IgD-negative memory B cell (primary cell): Measurements from ENCODE around the gene DNA2. TPM values are rescaled to one million over a fixed set of nuclear protein-coding genes. Genes with fewer than 3 reads are reported as not detected.
"Not testable (repeated sequence)": the region's sequence is repeated elsewhere in the genome, so short reads cannot be mapped to it uniquely, and the experiment has no call there.

Source experiments
- H3K27ac Mint-ChIP-seq, 3 donors: one replicate each; pipeline ENCODE4 v1.8.0; 2020 to 2022; ENCODE audit warnings: mild to moderate bottlenecking in 3 of 3, mixed read lengths in 3 of 3, moderate library complexity in 1 of 3
- H3K27me3 Mint-ChIP-seq: one replicate; pipeline ENCODE4 v1.8.0; 2021; ENCODE audit warnings: mixed read lengths
- H3K36me3 Mint-ChIP-seq: one replicate; pipeline ENCODE4 v1.8.0; 2020; ENCODE audit warnings: mild to moderate bottlenecking, mixed read lengths
- H3K4me1 Mint-ChIP-seq, 3 donors: one replicate each; pipeline ENCODE4 v1.8.0; 2020 to 2022; ENCODE audit warnings: mixed read lengths in 3 of 3, mild to moderate bottlenecking in 1 of 3
- H3K4me3 Mint-ChIP-seq, 4 donors: one replicate each; pipeline ENCODE4 v1.8.0; 2020 to 2022; ENCODE audit warnings: mild to moderate bottlenecking in 4 of 4, mixed read lengths in 4 of 4, moderate library complexity in 3 of 4
- H3K9me3 Mint-ChIP-seq, 3 donors: one replicate each; pipeline ENCODE4 v1.8.0; 2020 to 2021; ENCODE audit warnings: mixed read lengths in 3 of 3, mild to moderate bottlenecking in 1 of 3
- polyA plus RNA-seq: library from polyadenylated mRNA; unstranded; fragments of 300-500 nt; fragmentation: Illumina TruSeq; gene quantifications from one replicate; pipeline ENCODE4 v1.2.3, GENCODE V29; 2021

The DNA2 gene
- polyA plus RNA-seq, 1 donor from 2014 or later, result 0.23 TPM

DNA sequence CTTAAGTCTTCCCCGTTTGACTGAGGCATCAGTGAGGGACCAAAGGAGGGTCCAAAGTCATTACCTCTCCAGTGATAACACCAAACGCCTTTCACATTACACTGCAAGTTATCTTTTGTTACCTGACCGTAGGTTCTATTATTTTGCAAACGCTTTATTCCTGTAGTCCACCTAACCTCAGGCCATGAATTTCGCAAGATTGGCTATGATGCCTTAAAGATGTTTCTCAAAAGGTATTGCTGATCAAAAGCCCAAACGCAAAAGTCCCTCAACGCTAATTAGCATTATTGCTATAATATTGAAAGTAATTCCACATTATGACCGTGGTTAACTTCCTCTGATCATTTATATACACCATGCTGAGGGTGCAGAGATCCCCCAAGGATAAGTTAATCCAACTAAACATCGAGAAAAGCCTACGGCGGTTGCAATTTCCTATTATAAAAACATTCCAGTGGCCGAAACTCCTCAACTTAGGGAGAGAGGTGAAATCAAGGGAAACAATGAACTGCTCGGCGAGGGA is 649 bp downstream of the DNA2 start:
- Mint-ChIP-seq H3K27ac (no peak overlapping the region), H3K4me1 (peaks cover 10 to 16% (median 11%) of the 10 kb centered on the region in 3 donors), H3K36me3 (peaks cover 1% of the 10 kb centered on the region), H3K9me3 (no peaks in the 10 kb centered on the region), H3K27me3 (no peaks in the 10 kb centered on the region), H3K4me3 (peak overlapping the region; percentile 90 to 99 (median 98))

GRCh38 chr10:68470300-68470699 is 1.5 kb downstream of the DNA2 start:
- Mint-ChIP-seq H3K9me3 (no peaks in the 10 kb centered on the region), H3K4me1 (peaks cover 10 to 16% (median 11%) of the 10 kb centered on the region in 3 donors), H3K27me3 (no peaks in the 10 kb centered on the region), H3K27ac (no peak overlapping the region), H3K4me3 (peak overlapping the region; percentile 90 to 99 (median 98)), H3K36me3 (peaks cover 1% of the 10 kb centered on the region)

DNA sequence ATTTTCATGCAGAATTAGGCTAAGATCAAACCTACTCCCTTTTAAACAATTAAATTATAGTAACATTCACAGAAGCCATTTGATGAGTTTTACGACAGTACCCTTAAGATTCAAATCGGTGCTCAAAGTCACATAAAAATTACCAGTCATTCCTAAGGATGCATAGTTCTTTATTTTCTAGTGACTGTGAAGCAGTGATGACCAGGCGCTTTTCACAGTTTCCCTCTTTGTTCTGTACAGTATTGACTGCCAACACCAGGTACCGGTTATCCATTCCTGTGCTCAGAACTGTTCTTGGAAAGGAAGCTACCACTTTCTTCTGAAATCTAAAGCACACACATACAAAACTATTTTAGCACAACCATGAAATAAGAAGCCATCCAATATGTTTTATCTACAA is 1.9 kb downstream of the DNA2 start:
- Mint-ChIP-seq H3K4me1 (peaks cover 10 to 16% (median 11%) of the 10 kb centered on the region in 3 donors), H3K36me3 (peaks cover 1% of the 10 kb centered on the region), H3K4me3 (peak overlapping the region in 2 of 4 donors; percentile 47 to 90), H3K27me3 (no peaks in the 10 kb centered on the region), H3K27ac (no peak overlapping the region), H3K9me3 (no peaks in the 10 kb centered on the region)

DNA sequence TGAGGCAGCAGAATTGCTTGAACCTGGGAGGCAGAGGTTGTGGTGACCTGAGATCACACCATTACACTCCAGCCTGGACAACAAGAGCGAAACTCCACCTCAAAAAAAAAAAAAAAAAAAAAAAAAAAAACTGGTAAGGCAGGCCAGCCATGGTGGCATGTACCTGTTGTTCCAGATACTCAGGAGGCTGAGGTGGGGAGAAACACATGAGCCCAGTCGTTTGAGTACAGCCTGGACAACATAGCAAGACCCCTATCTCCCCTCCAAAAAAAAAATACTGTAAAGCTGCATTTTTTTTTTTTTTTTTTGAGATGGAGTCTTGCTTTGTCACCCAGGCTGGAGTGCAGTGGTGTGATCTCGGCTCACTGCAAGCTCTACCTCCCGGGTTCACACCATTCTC is 7.0 kb downstream of the DNA2 start:
- H3K4me1 Mint-ChIP-seq, H3K4me3 Mint-ChIP-seq, H3K27me3 Mint-ChIP-seq, H3K36me3 Mint-ChIP-seq, H3K27ac Mint-ChIP-seq, H3K9me3 Mint-ChIP-seq: not testable (repeated sequence)

- H3K36me3 Mint-ChIP-seq, result peaks cover 4% of the 10 kb centered on the region
- no peaks in the 10 kb centered on the region for H3K27me3 Mint-ChIP-seq
- no peaks in the 10 kb centered on the region for H3K9me3 Mint-ChIP-seq
- no peak overlapping the region for H3K27ac Mint-ChIP-seq
- H3K4me1 Mint-ChIP-seq, result peaks cover 0 to 2% (median 0%) of the 10 kb centered on the region in 3 donors
- peak overlapping the region in 1 of 4 donors; percentile 27 for H3K4me3 Mint-ChIP-seq
Observed at GRCh38 chr10:68463365-68464093, 8.2 kb downstream of the DNA2 start.

GRCh38 chr10:68462536-68462935 is 9.2 kb downstream of the DNA2 start:
- Mint-ChIP-seq H3K36me3 (peaks cover 4% of the 10 kb centered on the region), H3K4me3 (no peak overlapping the region), H3K4me1 (peaks cover 0 to 2% (median 0%) of the 10 kb centered on the region in 3 donors), H3K27me3 (no peaks in the 10 kb centered on the region), H3K27ac (no peak overlapping the region), H3K9me3 (no peaks in the 10 kb centered on the region)

DNA sequence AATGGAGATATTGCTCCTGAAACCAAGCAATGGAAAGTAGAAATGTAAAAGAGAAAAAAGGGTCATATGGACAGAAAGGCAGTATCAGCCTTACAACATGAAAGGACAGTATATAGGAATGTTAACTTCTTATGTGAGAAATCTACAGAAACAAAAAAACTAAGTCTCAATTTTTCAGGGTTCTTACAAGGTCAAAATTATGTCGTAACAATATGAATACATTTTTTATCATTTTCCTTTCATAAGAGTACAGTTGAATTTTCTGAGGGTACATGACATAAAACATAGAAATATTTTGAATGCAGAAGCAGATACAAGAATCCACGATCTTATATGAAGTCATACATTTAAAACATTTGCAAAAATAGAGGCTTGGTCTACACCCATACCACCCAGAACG is 10.7 kb downstream of the DNA2 start:
- Mint-ChIP-seq H3K36me3 (peaks cover 3% of the 10 kb centered on the region), H3K9me3 (no peaks in the 10 kb centered on the region), H3K4me1 (peaks cover 0 to 3% (median 0%) of the 10 kb centered on the region in 3 donors), H3K27me3 (no peaks in the 10 kb centered on the region), H3K4me3 (no peak overlapping the region), H3K27ac (no peak overlapping the region)

DNA sequence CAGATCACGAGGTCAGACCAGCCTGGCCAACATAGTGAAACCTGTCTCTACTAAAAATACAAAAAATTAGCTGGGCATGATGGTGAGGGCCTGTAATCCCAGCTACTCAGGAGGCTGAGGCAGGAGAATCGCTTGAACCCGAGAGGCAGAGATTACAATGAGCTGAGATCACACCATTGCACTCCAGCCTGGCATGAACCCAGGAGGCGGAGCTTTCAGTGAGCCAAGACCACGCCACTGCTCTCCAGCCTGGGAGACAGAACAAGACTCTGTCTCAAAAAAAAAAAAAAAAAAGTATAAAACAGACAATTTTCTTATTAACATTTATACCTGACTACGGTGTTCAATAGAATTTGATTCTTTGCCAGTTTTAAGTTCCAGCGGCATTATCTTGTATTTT is 22.1 kb downstream of the DNA2 start:
- peak overlapping the region in 1 of 3 donors; percentile 44 for H3K27ac Mint-ChIP-seq
- not testable (repeated sequence) for H3K9me3 Mint-ChIP-seq, H3K27me3 Mint-ChIP-seq, H3K4me3 Mint-ChIP-seq, H3K4me1 Mint-ChIP-seq, H3K36me3 Mint-ChIP-seq

DNA sequence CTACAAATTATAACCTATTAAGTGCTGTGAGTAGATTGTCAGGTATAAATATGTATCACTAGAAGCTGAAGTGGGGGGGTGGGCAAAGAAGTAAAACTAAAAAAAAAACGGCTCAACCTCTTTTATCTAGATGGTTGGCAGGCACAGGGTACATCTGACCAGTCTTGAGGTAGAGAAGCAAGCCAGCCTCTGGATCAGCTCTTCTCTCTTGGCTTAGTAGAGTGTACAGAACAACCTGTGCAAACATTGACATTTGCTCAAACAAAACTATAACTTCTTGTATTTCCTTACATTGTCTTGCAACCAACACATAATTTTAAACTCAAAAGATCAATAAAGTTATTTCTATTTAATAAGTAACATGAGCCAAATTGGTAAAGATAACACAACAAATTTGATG is 25.6 kb downstream of the DNA2 start:
- Mint-ChIP-seq H3K27me3 (no peaks in the 10 kb centered on the region), H3K4me1 (no peaks in the 10 kb centered on the region), H3K36me3 (no peaks in the 10 kb centered on the region), H3K9me3 (no peaks in the 10 kb centered on the region), H3K4me3 (no peak overlapping the region), H3K27ac (no peak overlapping the region)

- no peak overlapping the region for H3K27ac Mint-ChIP-seq
- no peaks in the 10 kb centered on the region for H3K9me3 Mint-ChIP-seq
- H3K4me1 Mint-ChIP-seq, result no peaks in the 10 kb centered on the region
- H3K27me3 Mint-ChIP-seq, result no peaks in the 10 kb centered on the region
- no peak overlapping the region for H3K4me3 Mint-ChIP-seq
- no peaks in the 10 kb centered on the region for H3K36me3 Mint-ChIP-seq
Observed at GRCh38 chr10:68442971-68443370, 28.8 kb downstream of the DNA2 start.

DNA sequence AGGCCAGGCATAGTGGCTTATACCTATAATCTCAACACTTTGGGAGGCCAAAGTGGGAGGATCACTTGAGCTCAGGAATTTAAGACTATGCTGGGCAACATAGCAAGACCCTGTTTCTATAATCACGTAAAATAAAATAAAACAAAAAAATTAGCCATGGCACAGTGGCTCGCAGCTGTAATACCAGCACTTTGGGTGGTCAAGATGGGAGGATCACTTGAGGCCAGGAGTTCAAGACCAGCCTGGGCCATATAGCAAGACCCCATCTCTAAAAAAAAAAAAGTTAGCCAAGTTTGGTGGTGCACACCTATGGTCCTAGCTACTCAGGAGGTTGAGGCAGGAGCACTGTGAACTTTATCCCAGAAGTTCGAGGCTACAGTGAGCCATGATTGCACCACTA is 30.9 kb downstream of the DNA2 start:
- Mint-ChIP-seq H3K9me3 (no peaks in the 10 kb centered on the region), H3K27me3 (no peaks in the 10 kb centered on the region), H3K27ac (no peak overlapping the region), H3K4me3 (no peak overlapping the region), H3K4me1 (no peaks in the 10 kb centered on the region), H3K36me3 (peaks cover 2% of the 10 kb centered on the region)

- Mint-ChIP-seq H3K27ac (no peak overlapping the region), H3K4me3 (no peak overlapping the region), H3K9me3 (no peaks in the 10 kb centered on the region), H3K4me1 (no peaks in the 10 kb centered on the region), H3K27me3 (no peaks in the 10 kb centered on the region), H3K36me3 (peaks cover 2% of the 10 kb centered on the region)
Observed at GRCh38 chr10:68435803-68436202, 36.0 kb downstream of the DNA2 start.

- Mint-ChIP-seq H3K4me3 (no peak overlapping the region), H3K36me3 (peaks cover 2% of the 10 kb centered on the region), H3K27ac (no peak overlapping the region), H3K27me3 (no peaks in the 10 kb centered on the region), H3K9me3 (no peaks in the 10 kb centered on the region), H3K4me1 (no peaks in the 10 kb centered on the region)
Observed at GRCh38 chr10:68434657-68435056, 37.1 kb downstream of the DNA2 start.

DNA sequence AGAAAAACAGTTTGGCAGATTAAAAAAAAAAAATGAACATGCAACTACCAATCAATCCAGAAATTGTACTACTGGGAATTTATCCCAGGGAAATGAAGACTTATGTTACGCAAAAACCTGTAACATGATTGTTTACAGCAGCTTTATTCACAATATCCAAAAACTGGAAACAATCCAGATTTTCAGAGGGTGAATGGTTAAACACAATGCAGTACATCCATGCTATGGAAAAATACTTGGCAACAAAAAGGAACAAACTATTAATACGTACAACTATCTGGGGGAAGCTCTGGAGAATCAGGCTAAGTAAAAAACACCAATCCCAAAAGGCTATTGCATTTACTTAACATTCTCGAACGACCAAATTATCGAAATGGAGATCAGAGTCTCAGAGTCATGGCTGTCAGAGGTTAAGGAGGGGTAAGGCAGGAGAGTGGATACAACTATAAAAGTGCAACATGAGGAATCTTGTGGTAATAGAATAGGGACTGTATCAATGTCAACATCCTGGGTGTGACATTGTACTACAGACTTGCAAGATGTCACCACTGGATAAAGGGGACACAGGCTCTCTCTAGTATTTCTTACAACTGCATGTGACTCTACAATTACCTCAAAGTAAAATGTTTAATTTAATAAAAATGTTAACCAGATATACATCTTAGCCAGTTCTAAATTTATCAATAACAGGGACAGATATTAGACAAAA is 43.2 kb downstream of the DNA2 start:
- Mint-ChIP-seq H3K36me3 (peaks cover 6% of the 10 kb centered on the region), H3K9me3 (no peaks in the 10 kb centered on the region), H3K27ac (no peak overlapping the region), H3K4me3 (no peak overlapping the region), H3K27me3 (no peaks in the 10 kb centered on the region), H3K4me1 (peaks cover 0 to 2% (median 0%) of the 10 kb centered on the region in 3 donors)

DNA sequence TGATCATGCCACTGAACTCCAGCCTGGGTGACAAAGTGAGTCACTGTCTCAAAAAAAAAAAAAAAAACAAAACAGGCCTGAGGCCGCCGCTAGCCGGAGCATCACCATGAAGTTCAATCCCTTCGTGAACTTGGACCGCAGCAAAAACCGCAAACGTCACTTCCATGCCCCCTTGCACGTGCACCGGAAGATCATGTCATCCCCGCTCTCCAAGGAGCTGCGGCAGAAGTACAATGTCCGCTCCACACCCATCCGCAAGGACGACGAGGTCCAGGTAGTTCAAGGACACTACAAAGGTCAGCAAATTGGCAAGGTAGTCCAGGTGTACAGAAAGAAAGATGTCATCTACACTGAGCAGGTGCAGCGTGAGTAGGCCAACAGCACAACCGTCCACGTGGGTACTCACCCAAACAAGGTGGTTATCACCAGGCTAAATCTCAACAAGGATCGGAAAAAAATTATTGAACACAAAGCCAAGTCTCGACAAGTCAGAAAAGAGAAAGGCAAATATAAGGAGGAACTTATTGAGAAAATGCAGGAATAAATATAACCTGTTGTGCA is 47.2 kb downstream of the DNA2 start:
- no peak overlapping the region for H3K27ac Mint-ChIP-seq
- no peak overlapping the region for H3K4me3 Mint-ChIP-seq
- H3K9me3 Mint-ChIP-seq, result no peaks in the 10 kb centered on the region
- H3K4me1 Mint-ChIP-seq, result peaks cover 0 to 2% (median 2%) of the 10 kb centered on the region in 3 donors
- no peaks in the 10 kb centered on the region for H3K27me3 Mint-ChIP-seq
- H3K36me3 Mint-ChIP-seq, result peaks cover 6% of the 10 kb centered on the region
